Epithelial cell of prostate (primary cell): ENCODE data around the gene CAPN10.

ENCODE experiments used
- DNase-seq: peaks from one replicate; pipeline ENCODE4 v3.0.0-alpha.2; 2011; ENCODE audit warnings: low read depth, low spot score
- H3K27ac ChIP-seq: fragments of 450-650 bp; 2 replicates; pipeline ENCODE4 v1.5.1; 2017; ENCODE audit warnings: mild to moderate bottlenecking

Gene CAPN10

DNA sequence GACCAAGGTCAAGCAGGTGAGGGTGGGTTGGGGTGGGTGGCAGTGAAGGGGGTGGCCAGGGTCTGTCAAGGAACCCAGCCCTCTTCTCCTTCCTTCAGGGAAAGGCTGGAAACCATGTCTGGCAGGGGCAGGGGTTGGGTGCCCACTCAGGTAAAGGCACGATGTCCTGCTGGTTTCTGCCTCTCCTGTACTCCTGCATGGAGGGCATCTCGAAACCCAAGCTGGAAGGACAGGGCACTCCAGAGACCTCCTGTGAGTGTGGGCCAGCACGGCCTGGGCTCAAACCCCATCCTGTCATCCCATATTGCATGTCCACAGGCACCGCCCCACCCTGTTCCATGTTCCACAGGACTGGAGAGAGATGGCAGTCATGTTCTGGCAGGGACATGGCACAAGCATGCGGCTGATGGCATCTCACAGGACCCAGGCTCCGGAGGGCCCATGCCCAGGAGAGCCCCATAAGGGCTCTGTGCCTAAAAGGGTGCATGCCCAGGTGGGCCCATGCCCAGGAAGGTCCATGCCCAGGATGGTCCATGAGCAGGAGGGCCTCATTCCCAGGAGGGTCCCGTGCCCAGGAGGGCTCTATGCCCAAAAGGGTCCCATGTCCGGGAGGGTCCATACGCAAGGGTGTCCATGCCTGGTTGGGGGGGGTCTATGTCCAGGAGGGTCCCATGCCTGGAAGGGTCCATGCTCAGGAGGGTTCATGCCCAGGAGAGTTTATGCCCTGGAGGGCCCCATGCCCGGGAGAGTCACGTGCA lies 45.2 kb downstream of the CAPN10 start:
- no peak overlapping the region for H3K27ac ChIP-seq
- DNase-seq, result no peak

DNA sequence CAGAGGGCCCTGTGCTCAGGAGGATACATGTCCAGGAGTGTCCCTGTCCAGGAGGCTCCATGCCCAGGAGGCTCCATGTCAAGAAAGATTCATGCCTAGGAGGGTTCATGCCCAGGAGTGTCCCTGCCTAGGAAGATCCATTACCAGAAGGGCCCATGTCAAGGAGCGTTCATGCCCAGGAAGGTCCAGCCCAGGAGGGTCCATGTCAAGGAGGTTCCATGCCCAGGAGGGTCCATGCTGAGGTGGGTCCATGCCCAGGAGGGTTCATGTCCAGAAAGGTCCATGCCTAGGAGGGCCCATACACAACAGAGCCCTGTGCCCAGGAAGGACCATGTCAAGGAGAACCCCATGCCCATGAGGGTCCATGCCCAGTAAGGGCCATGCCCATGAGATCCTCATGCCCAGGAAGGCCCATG lies 45.8 kb downstream of the CAPN10 start:
- DNase-seq, result no peak
- H3K27ac ChIP-seq, result no peak overlapping the region

DNA sequence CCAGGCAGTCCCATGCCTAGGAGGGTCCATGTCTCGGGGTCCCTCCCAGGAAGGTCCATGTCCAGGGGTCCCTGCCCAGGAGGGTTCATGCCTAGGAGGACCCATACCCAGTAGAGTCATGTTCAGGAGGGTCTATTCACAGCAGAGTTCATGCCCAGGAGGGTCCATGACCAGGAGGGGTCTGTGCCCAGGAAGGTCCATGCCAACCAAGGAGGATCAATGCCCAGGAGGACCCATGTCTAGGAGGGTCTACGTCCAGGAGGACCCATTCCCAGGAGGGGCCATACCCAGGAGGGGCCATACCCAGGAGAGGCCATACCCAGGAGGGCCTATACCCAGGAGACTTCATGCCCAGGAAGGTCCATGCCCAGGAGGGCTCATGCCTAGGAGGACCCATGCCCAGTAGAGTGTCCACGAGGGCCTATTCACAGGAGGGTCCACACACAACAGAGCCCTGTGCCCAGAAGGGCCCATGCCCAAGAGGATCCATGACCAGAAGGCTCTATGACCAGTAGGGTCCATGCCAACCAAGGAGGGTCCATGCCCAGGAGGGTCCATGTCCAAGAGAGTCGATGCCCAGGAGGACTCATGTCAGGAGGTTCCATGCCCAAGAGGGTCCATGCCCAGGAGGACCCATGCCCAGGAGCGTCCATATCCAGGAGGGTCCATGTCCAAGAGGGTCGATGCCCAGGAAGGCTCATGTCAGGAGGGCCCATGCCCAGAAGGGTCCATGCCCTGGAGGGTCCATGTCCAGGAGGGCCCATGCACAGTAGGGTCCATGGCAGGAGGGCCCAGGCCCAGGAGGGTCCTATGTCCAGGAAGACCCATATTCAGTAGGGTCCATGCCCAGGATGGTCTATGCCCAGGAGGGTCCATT lies 48.8 kb downstream of the CAPN10 start:
- DNase-seq, result no peak
- H3K27ac ChIP-seq, result no peak overlapping the region

DNA sequence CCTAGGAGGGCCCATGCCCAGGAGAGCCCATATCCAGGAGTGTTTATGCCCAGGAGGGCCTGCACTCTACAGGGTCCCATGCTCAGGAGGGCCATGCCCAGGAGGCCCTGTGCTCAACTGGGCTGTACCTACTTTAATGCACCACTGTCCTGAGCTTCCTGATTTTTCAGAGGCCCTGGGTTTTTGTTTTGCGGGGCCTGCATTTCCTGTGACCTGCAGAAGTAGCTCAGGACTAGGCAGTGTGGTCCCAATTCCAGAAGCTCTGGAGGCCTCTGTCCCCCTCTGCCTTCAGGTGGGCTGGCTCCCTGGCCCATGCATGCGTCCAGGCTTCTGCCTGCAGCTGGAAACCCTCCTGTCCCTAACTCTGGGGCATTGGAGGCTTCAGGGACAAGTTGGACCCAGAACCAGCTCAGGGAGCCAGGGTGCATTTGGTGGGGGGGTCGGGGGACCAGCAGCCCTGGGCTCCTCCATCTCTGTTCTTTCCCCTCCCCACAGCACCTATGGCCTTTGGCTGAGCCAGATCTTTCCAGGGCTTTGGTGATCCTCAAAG lies 49.5 kb downstream of the CAPN10 start:
- DNase-seq, result no peak
- H3K27ac ChIP-seq, result no peak overlapping the region

- no peak overlapping the region for H3K27ac ChIP-seq
- DNase-seq, result no peak
These were observed 50.1 kb downstream of the CAPN10 start for GRCh38 chr2:240636563-240637115.

DNA sequence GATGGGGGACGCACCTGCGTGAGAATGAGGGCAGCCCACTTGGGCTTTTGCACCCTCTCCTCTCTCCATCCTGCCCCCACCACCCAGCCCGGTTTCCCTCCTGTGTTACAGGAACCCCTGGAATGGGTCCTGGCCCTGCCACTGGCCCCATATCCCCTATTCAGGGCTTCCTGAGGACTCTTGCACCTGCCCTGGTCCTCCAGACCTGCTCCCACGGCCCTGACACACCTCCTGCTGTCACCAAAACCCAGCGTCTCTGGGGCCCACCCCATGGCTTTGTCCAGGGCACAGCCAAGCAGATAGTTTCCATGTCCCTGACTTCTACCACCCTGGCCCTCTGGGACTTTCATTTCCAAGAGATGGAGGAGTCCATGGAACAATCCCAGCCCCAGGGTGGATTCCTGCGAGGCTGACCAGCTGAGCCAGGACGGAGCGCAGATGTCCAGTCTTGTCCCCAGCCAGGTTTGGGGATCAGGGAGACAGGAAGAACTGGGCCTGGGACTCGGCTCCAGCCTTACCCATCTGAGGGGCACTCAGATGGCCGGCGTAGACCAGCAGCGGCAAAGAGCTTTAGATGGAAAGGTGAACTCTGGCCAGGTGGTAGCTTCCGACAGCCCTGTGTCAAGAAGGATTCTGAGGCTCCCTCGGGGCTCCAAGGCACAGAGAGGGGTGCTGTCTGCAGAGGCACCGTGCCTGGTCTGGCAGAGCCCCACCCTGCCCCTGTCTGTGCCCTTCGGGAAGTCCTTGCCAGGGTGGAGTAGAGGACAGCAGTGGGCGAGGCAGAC lies 50.8 kb downstream of the CAPN10 start:
- DNase-seq, result no peak
- no peak overlapping the region for H3K27ac ChIP-seq

DNA sequence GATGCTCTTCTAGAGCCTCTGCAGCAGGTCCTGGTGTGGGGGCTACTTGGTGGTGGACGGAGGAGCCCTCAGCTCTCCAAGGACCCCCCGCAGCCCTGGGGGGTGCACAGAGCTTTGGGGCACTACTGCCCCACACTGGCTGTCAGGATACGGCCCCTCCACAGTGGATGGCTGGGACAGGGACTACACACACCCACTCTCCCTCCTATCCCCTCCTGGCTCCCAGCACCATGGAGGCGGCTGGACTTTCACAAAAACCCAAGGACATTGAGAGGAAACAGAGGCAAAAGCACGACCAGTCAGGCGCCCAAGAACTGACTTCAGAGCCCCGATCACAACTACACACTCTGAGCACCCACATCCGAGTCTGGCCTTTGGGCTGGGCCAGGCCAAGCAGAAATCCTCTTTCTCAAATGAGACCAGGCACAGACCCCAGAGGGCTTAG lies 51.4 kb downstream of the CAPN10 start:
- no peak overlapping the region for H3K27ac ChIP-seq
- DNase-seq, result no peak

DNA sequence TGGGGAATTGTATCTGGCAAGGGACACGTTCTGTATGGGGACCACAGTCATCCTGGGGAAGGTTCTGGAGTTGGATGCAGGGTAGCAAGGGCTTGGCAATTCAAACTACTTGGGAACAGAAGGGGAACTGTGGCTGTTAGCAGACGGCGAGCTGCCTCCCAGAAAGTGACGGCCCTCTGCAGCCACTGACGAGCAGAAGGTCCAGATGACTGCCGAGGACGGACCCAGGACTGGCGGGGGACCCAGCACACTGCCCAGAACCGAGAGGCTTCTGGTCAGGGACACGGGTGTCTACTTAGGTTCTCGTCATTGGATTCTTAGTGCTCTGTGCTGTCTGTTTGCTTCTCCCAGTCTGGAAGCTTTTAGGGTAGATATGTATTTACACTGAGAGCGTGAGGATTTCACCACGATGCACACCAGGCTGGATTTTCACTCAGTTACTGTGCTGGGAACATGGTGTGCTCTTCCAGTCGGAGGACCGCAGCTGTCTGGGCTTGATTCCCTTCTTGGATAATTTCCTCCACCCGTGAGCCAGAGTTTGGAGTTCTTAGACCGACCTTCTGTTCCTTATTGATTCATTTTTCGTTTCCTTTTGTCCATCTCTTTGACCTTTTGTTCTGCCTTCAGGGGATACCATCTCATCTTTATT lies 52.1 kb downstream of the CAPN10 start:
- no peak overlapping the region for H3K27ac ChIP-seq
- DNase-seq, result no peak

- H3K27ac ChIP-seq, result no peak overlapping the region
- DNase-seq, result no peak
These were observed 53.0 kb downstream of the CAPN10 start for GRCh38 chr2:240639566-240639965.

GRCh38 chr2:240640939-240641338 lies 54.4 kb downstream of the CAPN10 start:
- H3K27ac ChIP-seq, result no peak overlapping the region
- DNase-seq, result no peak

- DNase-seq, result no peak
- no peak overlapping the region for H3K27ac ChIP-seq
These were observed 55.7 kb downstream of the CAPN10 start for GRCh38 chr2:240642061-240642805.

- no peak for DNase-seq
- no peak overlapping the region for H3K27ac ChIP-seq
These were observed 56.2 kb downstream of the CAPN10 start for GRCh38 chr2:240642806-240643092.

DNA sequence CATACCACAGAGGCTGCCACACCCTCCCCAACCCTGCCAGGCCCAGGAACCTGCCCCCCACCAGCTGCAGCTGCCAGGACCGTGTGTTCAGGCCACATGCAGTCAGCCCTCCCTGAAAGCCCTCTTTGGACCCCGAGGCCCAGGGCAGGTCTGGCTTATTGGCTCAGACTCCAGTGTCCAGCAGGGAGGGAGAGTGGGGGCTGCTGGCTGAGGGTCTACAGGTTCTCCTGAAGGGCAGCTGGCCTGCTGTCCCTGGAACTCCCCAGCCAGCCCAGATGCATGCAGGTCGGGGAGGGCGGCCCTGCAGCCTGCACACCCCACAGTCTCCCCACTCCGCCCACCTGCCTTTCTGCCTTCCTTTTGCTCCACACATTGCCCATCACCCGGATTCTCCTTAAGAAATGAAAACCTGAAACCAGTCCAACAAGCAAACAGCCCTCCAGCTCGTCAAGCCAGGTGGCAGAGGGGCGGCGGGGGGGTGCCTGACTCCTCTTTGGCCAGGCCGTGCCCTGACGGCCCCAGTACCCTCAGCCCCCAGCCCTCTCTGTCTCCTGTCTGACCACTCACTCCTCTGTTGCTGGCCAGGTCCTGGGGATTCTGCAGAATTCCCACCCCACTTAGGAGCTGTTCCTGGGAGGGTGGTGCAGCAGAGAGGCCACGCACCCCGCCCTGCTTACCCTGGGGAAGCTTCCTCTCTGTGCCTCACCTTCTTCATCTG lies 56.7 kb downstream of the CAPN10 start:
- no peak for DNase-seq
- no peak overlapping the region for H3K27ac ChIP-seq

DNA sequence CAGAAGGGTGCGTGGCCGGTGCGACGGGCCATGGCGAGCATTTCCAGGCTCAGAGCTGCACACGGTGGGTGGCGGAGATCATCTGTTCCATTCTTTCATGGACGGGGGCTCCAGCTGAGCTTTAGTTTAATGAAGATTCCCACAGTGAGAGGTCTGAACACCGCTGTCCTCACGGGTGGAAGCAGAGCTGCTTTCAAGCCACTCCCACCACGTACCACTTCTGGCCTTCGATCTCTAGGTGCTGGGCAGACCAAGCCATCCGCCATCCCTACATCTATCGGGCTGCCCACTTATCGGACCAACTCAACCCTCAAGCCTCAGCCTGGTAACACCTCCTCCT lies 57.2 kb downstream of the CAPN10 start:
- DNase-seq, result no peak
- H3K27ac ChIP-seq, result no peak overlapping the region

- H3K27ac ChIP-seq, result no peak overlapping the region
- no peak for DNase-seq
These were observed 57.7 kb downstream of the CAPN10 start for GRCh38 chr2:240644171-240644651.

GRCh38 chr2:240644859-240645301 lies 58.3 kb downstream of the CAPN10 start:
- H3K27ac ChIP-seq, result no peak overlapping the region
- no peak for DNase-seq

- H3K27ac ChIP-seq, result no peak overlapping the region
- no peak for DNase-seq
These were observed 58.8 kb downstream of the CAPN10 start for GRCh38 chr2:240645346-240645745.

- H3K27ac ChIP-seq, result no peak overlapping the region
- DNase-seq, result no peak
These were observed 59.3 kb downstream of the CAPN10 start for GRCh38 chr2:240645801-240646175.
